GM21619 (cell line): ENCODE data around the gene PTPRE.

ENCODE experiments used
- ATAC-seq: cut with Tn5 transposase; IDR thresholded peaks from one replicate; pipeline ENCODE4 v1.9.1; 2021; ENCODE audit not compliant: unreplicated experiment

Gene PTPRE

GRCh38 chr10:127923646-127924045, 16.7 kb downstream of the PTPRE start:
- no peak for ATAC-seq

GRCh38 chr10:127925471-127926207, 18.7 kb downstream of the PTPRE start:
- no peak for ATAC-seq

- no peak for ATAC-seq
Observed at GRCh38 chr10:127926455-127926854, 19.6 kb downstream of the PTPRE start.

DNA sequence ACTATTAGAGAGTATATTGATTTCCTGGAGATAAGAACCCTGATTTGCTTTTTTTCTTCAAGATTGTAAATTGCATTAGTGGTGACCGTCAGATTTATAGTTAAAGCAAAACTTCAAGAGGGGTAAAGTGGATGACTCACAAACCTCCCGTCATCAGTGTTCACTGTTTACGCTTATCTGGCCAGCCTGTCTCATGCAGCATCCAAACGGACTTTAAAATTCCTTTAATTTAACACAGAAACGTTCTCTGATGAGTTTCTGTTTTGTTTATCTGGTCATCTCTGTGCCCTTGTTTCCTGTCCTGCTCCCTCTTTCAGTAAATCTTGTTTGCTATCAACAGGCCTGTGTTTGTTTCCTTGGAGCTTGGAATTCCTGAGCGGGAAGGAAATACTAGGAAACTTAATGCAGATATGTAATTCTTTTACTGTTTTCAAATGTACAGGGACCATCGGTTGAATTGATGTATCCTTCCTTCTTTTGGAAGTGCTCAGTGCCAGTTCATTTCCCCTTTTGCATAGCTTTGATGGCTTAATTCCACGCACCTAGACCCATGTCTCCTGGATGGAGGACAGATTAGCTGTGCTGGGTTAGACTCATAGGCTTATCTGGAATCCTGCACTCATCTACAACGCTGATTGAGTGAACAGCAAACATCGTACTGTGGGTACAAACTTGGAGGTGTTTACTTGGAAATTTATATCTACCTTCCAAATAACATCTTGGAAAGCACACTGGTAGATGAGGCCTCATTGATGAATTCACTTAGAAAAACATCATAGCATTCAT, 21.3 kb downstream of the PTPRE start:
- ATAC-seq, result no peak

GRCh38 chr10:127932521-127933270, 25.8 kb downstream of the PTPRE start:
- no peak for ATAC-seq

DNA sequence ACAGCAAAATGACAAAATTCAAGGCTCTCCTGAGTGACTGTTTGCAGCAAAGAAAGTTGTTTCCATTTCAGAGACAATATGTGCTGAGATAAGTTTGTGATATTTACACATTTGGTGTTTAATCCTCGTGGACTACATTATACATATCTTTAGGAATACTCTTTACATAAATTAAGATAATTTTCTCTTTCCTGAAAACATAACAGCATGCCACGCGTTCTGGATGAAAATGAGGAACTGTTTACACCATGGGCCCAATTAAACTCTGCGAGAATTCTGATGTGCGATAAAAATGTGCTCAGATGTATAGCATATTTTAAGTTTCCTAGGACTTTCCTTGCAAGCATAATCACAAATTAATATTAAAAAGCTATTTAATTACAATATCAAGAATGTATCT, 26.4 kb downstream of the PTPRE start:
- no peak for ATAC-seq

- ATAC-seq, result no peak
Observed at GRCh38 chr10:127934383-127934782, 27.5 kb downstream of the PTPRE start.

DNA sequence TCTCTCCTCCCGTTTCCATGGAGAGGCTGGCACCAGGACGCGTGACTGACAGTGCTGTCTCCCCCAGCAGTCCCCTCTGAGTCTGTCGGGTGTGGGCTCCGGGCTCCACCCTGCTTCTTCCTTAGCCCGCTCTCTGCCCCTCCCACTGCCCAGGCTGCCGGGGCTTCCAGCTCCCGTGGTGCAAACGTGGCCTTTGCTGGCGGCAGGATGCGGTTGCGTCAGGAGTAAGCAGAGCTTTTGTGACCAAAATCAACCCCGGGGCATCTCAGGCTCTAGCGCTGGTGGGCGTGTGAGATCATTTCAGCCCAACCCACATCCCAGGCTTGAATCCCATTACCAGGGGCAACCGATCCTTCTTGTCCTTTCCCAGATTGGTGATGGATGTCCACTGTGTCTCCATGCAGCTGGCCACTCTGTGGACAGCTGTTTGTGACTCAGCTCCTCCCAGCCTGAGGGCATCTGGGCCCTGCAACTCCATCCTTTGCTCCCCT, 28.2 kb downstream of the PTPRE start:
- ATAC-seq, result no peak

GRCh38 chr10:127937069-127937468, 30.2 kb downstream of the PTPRE start:
- no peak for ATAC-seq

- no peak for ATAC-seq
Observed at GRCh38 chr10:127937915-127938463, 31.1 kb downstream of the PTPRE start.

DNA sequence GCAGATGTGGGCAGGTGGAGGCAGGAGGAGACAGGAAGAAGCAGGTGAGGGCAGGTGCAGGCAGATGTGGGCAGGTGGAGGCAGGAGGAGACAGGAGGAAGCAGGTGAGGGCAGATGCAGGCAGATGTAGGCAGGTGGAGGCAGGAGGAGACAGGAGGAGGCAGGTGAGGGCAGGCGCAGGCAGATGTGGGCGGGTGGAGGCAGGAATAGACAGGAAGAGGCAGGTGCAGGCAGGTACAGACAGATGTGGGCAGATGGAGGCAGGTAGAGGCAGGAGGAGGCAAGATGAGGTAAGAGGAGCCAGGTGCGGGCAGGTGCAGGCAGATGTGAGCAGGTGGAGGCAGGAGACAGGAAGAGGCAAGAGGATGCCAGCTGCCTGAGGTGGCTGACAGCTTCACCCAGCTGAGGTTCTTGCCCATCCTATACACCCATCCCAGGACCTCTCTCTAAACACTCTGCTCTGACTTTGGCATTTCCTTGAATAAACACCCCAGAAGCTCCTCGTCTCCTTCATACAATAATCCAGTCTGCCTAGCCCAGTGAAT, 33.0 kb downstream of the PTPRE start:
- ATAC-seq, result no peak

DNA sequence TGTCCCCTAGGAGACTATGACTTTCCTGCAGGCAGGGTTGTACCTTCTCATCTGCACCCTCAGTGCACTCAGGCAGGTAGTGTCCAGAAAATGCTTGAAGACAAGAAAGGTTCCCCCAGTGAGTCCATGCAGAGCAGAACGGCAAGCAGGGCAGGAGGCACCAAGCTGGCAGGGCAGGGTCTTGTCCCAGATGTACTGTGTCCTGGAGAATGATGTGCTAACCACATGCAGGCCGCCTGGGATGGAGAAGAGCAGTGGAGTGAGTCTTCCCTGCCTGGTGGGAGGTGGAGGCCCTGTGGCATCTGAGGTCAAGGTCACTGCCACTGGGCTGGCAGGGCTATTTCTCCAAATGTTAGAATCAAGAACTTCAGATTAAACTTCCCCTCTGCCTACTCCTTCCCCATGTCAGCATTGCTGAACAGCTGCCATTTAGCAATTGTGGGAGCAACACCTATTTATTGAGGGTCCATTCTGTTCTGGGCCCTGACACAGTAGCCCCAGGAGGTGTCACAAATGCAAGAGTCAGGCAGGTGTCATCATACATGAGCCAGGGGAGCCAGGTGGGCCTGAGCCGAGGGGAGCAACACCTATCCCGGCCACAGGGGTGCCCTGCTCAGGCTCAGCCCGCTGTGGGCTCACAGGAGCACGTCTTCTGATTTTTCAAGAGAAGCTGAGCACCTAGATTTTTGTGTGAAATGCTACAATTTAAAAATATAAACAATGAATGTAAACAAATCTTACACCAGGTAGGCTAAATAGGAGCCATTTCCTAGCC, 34.1 kb downstream of the PTPRE start:
- no peak for ATAC-seq

- ATAC-seq, result no peak
Observed at GRCh38 chr10:127942811-127943210, 35.9 kb downstream of the PTPRE start.

- ATAC-seq, result no peak
Observed at GRCh38 chr10:127943336-127943910, 36.5 kb downstream of the PTPRE start.

DNA sequence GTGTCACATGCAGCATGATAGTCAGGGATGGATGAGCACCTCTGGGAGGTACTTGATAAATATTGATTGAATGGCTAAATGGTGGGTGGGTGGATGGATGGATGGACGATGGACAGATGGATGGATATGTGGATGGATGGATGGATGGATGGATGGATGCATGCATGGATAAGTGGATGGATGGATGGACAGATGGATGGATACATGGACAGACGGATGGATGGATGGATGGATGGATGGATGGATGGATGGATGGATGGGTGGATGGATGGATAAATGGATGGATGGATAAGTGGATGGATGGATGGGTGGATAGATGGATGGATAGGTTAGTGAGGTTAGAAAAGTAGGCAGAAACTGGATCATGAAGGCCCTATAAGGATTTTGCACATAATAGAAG, 37.4 kb downstream of the PTPRE start:
- ATAC-seq, result no peak

DNA sequence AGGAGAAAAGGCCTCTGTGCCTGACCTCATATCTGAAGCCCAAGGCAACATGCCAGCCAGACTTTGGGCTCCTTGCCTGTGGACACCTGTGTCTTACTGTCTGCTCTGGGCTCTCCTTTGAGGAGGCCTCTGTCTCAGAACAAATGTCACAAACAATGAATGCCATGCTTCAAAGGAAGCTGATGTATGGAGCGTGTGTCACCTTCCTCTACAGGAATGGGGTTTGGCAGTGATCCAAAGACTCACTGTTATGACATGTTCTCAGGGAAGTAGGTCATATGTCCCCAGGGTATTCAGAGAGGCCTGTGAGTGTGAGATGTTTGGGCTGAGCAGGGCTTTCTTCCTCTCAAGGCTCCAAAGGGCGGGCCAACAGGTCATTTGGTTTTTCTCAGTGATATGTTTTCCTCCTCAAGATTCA, 38.4 kb downstream of the PTPRE start:
- ATAC-seq, result peak; percentile 69

GRCh38 chr10:127945948-127946711, 39.2 kb downstream of the PTPRE start:
- ATAC-seq, result no peak

DNA sequence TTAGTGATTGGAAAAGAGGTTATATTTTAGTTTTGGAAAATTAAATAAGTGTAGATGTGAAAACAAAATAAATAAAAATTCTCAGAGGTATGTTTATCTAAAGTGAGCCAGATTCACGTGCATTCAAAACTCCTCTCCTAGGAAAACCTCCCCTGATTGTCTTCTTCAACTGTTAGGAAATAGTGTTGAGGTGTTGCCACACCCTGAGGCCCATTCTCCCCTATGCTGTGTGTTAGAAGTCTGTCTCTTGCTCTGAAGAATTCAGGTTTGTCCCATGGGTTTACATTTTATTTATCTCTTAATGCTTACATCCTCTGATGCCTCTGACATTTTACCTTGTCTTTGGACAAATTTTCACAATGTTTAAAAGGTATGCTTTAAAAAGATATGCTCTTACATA, 40.3 kb downstream of the PTPRE start:
- ATAC-seq, result no peak

DNA sequence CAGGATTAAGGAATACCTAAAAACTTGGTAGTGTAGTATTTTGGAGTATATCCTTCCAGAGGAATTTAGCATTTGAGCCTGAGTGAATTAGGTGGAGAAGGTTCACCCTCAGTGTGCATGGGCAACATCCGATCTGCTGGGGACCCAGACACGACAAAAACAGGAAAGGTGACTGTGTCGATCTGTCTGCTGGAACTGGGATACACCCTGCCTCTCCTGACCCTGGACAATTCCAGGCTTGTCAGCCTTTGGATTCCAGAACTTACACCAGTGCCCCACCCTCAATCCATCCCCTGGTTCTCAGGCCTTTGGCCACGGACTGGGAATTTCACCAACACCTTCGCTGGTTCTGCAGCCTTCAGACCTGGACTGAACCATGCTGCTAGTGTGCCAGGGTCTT, 41.9 kb downstream of the PTPRE start:
- no peak for ATAC-seq
